HT1080 (cell line): ENCODE results near the gene IL32. TPM values are rescaled to one million over a fixed set of nuclear protein-coding genes. Genes with fewer than 3 reads are reported as not detected.
"Not testable (repeated sequence)": the region's sequence is repeated elsewhere in the genome, so short reads cannot be mapped to it uniquely, and the experiment has no call there.

ENCODE experiments used
- DNase-seq: peaks from one replicate; pipeline ENCODE4 v3.0.0-alpha.2; 2015; ENCODE audit warnings: low read depth
- total RNA-seq: library from RNA; depleted of rRNA; stranded (reverse); fragments of >200 nt; shearing (Covaris generic); gene quantifications from 2 replicates; pipeline ENCODE4 v1.2.3, GENCODE V29; 2014

Gene IL32
- total RNA-seq, 1 experiment from 2014 or later: 2.5 TPM

GRCh38 chr16:3051009-3051408 lies 14.4 kb upstream of the IL32 start:
- DNase-seq: no peak

GRCh38 chr16:3051494-3051893 lies 13.9 kb upstream of the IL32 start:
- no peak for DNase-seq

DNA sequence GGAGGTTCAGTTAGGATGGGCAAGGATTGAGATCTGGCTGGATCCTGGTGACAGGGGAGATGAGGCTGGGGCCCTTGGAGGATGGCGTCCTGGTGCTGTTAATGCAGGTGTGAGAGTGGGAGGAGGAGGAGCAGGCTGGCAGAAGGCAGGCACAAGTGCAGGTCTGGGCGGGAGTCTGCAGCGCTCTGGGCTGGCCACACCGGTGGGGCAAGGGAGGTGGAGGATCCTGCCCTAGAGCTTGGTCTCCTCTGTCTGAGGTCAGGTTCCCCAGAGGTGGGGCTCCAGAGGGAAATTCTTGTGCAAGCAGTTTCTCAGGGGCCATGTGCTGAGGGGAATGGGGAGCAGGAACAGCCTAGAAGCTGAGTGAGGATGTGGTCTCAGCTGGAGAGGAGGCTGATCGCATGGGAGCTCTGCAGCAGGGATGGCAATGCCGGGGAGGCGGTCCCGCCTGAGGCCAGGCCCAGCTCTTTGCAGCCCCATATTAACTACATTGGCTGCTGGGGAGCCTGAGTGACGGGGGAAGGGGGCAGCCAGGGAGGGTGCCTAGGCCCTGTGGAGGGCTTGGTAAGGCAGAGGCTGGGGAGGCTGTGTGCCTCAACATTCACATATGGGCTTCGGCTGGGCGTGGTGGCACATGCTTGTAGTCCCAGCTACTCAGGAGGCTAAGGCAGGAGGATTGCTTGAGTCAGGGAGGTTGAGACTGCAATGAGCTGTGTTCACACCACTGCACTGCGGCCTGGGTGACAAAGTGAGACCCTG lies 12.7 kb upstream of the IL32 start:
- not testable (repeated sequence) for DNase-seq

DNA sequence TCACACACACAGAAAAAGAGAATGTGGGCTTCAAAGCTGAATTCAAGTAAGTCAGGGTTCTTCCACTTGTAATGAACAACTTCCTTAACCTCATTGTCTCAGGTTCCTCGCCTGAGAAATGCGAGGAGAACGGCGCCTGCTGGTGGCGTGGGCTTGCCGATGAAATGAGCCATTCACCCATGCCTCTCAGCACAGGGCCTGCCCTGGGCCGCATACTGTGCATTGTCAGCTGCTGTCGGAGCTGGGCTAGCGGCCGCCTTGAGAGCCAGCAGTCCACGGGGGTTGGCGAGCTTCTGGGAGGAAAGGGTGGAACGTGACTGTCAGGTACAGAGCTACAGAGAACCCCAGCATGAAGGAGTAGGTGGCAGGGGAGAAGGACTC lies 12.1 kb upstream of the IL32 start:
- not testable (repeated sequence) for DNase-seq

DNA sequence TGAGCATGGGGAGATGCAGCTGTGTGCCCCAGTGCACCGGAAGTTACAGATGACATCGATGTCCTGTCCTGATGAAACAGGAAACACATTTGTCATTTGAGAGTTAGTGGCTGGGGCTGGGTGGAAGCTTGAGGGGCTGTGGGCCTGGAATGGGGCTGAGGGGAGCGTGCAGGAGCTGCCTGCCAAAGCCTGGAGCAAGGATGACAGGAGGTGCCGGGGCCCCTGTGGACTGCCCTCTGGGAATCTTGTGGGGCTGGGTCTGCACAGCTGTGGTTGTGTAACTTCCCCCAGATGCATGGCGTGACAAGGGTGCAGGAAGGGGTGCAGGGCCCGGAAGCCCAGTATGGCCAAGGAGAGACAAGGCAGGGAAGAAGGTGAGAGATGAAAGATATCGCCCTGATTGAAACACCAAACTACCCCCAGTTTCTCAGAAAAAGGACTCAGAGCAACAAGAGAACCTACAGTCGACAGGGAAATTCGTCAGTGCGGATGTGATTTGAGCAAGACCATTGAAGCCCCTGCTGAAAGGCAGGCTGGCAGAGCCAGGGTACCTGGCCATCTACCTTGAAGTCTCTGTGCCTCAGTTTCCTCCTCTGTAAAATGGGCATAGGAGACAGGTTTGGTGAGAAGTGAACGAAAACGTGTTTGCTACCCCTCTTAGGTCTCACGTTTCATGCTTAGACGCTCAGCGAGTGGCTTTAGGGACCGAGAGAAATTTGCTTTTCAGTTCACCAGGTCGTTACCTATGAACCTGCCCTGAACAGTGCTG lies 10.3 kb upstream of the IL32 start:
- no peak for DNase-seq

GRCh38 chr16:3055734-3056115 lies 9.7 kb upstream of the IL32 start:
- DNase-seq: not testable (repeated sequence)

DNA sequence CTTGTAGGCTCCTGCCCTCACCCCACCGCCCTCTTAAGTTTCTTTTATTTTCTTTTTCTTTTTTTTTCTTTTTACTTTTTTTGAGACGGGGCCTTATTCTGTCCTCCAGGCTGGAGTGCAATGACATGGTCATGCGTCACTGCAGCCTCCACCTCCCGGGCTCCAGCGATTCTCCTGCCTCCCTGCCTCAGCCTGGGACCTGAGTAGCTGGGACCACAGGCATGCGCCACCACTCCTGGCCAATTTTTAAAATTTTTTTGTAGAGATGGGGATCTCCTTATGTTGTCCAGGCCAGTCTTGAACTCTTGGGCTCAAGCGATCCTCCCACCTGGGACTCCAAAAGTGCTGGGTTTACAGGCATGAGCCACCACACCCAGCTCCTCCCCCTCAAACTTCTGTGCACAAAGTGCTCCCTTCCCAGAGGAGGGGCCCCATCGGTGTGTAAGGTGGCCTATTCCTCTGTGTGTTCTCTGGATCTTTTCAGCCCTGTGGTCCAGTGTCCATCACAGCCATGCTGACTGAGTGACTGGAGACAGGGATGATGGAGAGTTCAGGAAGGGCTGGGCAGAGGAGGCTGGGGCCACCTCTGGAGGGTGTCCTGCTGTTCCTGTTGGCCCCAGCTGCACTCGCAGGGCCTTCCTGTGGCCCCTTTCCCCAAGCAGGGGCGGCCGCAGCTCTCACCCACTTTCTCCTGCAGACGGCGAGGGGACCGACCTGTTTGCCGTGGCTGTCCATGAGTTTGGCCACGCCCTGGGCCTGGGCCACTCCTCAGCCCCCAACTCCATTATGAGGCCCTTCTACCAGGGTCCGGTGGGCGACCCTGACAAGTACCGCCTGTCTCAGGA lies 8.9 kb upstream of the IL32 start:
- DNase-seq: no peak

DNA sequence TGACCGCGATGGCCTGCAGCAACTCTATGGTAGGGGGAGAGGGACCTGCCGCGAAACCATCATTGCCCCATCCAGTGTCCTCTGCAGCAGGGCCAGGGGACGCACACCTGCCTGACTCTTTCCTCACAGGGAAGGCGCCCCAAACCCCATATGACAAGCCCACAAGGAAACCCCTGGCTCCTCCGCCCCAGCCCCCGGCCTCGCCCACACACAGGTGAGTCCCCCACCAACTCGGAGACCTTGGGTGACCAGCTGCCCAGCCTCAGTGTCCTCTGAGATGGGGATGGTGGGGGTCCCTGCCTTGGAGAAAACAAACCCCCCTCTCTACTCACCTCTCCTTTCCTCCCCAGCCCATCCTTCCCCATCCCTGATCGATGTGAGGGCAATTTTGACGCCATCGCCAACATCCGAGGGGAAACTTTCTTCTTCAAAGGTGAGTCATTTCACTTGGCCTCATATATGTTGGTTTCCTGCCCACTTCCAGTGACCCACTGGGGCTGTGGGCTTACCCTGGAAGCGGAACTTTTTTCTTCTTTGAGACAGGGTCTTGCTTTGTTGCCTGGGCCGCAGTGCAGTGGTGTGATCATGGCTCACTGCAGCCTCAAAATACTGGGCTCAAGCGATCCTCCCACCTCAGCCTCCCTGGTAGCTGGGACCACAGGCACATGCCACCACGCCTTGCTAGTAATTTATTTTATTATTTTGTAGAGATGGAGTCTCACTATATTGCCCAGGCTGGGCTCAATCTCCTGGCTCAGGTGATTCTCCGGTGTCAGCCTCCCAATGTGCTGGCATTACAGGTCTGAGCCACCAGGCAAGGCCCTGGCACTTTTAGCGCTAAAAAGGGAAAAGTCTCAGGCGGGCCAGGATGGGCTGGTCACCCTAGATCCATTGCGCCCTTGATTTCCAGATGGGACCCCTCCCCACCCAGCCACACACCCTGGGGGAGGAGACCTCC lies 8.0 kb upstream of the IL32 start:
- no peak for DNase-seq

DNA sequence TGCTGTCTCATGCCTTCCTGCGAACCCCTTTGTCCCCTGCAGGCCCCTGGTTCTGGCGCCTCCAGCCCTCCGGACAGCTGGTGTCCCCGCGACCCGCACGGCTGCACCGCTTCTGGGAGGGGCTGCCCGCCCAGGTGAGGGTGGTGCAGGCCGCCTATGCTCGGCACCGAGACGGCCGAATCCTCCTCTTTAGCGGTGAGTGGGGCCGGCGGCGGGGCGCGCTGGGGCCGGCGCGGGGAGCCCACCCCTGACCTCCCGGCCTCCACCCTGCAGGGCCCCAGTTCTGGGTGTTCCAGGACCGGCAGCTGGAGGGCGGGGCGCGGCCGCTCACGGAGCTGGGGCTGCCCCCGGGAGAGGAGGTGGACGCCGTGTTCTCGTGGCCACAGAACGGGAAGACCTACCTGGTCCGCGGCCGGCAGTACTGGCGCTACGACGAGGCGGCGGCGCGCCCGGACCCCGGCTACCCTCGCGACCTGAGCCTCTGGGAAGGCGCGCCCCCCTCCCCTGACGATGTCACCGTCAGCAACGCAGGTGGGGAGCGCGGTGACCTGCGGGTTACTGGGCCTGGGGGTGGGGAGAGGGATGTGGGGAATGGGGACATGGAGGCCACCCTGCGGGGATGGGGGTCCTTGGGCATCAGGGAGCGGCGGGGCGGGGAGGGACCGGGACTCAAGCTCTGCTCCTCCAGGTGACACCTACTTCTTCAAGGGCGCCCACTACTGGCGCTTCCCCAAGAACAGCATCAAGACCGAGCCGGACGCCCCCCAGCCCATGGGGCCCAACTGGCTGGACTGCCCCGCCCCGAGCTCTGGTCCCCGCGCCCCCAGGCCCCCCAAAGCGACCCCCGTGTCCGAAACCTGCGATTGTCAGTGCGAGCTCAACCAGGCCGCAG lies 7.1 kb upstream of the IL32 start:
- DNase-seq: no peak

GRCh38 chr16:3059041-3059722 lies 6.3 kb upstream of the IL32 start:
- peak; percentile 74 for DNase-seq

GRCh38 chr16:3059723-3060242 lies 5.7 kb upstream of the IL32 start:
- DNase-seq: no peak

DNA sequence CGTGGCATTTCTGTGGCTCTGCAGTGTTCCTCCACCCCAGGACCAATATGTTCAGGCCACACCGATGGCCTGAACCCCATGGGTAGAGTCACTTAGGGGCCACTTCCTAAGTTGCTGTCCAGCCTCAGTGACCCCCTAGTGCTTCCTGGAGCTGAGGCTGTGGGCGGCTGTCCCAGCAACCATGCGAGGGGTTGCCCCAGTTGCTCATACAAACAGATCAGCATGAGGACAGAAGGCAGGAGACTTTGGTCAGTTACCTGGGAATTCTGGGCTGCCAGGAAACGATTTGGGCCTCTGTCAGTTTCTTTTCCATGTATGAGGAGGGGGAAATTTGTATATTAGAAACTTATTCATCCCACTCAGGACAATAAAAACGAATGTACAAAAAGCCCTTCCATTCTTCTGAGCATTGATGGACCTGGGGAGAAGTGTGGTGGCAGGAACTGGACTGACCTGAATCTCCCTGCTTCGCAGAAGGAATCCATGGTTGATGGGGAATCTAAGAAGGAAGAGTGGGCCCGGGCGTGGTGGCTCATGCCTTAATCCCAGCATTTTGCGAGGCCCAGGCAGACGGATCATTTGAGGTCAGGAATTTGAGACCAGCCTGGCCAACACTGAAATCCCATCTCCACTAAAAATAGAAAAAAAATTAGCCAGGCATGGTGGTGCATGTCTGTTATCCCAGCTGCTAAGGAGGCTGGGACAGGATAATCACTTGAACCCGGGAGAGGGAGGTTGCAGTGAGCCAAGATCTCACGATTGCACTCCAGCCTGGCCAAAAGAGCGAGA lies 4.9 kb upstream of the IL32 start:
- no peak for DNase-seq

- DNase-seq: no peak
Measured at GRCh38 chr16:3062553-3062952, 2.9 kb upstream of the IL32 start.

DNA sequence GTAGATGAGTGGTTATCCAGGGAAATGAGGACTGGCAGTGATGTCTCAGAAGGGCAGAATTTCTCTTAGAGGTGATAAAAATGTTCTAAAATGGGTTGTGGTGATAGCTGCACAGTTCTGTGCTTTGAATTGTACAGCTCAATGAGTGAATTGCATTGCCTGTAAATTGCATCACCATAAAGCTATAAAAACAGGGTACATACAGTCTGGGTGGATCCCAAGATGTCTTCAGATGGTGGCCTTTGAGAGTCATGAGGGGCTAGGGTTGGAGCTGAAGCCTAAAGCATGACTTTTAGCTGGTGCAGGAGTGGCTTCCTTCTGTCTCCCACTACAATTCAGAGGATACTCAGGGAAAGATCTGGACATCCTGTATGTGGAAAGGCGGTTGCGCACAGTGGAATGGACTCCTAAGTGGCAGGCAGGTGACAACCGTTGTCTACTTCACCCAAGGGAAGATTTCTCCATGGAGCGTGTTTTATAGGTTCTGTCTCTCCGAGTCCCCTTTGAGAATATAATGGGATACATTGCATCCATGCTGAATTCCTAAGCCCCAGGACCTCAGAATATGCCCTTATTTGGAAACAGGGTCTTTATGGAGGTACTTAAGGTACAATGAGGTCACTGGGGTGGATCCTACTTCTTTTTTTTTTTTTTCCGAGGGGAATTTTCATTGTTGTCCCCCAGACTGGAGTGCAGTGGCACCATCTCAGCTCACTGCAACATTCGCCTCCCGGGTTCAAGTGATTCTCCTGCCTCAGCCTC lies 1.6 kb upstream of the IL32 start:
- DNase-seq: no peak

- DNase-seq: no peak
Measured at GRCh38 chr16:3065742-3066439, 451 bp downstream of the IL32 start.

- DNase-seq: no peak
Measured at GRCh38 chr16:3066440-3066748, 954 bp downstream of the IL32 start.

- no peak for DNase-seq
Measured at GRCh38 chr16:3068487-3068886, 3.0 kb downstream of the IL32 start.
